Measurements from ENCODE around the gene CMBL.

CMBL gene

DNA sequence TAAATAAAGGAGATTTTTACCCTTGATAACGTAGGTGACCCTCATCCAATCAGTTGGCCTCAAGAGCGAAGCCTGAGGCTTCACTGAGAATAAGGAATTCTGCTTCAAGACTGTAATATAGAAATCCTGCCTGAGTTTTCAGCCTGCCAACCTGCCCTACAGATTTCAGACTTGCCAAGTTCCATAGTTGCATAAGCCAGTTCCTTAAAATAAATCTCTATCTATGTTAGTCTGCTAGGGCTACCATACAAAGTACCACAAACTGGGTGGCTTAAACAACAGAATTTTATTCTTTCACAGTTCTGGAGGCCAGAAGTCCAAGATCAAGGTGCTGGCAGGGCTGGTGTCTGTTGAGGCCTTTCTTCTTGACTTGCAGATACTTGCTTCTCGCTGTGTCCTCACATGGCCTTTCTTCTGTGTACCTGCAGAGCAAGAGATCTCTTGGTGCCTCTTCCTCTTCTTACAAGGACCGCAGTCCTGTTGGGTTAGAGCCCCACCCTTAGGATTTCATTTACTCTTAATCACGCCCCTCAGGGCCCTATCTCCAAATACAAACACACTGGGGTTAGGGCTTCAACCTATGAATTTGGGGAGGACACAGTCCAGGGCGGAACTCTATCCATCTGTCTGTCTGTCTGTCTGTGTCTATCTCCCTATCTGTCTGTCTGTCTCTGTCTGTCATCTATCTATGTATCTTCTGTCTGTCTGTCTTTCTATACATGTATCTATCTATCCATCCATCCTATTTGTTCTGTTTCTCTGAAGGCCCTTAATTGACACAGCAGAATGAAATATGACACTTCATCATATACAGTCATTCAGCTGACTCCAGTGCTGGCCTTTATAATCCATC lies 17.0 kb upstream of the CMBL start:
- H3K4me3 ChIP-seq = no peak overlapping the region
- TF ChIP-seq, protein P1, sequence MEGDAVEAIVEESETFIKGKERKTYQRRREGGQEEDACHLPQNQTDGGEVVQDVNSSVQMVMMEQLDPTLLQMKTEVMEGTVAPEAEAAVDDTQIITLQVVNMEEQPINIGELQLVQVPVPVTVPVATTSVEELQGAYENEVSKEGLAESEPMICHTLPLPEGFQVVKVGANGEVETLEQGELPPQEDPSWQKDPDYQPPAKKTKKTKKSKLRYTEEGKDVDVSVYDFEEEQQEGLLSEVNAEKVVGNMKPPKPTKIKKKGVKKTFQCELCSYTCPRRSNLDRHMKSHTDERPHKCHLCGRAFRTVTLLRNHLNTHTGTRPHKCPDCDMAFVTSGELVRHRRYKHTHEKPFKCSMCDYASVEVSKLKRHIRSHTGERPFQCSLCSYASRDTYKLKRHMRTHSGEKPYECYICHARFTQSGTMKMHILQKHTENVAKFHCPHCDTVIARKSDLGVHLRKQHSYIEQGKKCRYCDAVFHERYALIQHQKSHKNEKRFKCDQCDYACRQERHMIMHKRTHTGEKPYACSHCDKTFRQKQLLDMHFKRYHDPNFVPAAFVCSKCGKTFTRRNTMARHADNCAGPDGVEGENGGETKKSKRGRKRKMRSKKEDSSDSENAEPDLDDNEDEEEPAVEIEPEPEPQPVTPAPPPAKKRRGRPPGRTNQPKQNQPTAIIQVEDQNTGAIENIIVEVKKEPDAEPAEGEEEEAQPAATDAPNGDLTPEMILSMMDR (IDR thresholded peaks at IDR 0.05) = no peak
- DNase-seq (ENCODE audit: low spot score) = peak; percentile 31
- peak overlapping the region in 1 of 2 donors; percentile 7 for H3K27ac ChIP-seq

DNA sequence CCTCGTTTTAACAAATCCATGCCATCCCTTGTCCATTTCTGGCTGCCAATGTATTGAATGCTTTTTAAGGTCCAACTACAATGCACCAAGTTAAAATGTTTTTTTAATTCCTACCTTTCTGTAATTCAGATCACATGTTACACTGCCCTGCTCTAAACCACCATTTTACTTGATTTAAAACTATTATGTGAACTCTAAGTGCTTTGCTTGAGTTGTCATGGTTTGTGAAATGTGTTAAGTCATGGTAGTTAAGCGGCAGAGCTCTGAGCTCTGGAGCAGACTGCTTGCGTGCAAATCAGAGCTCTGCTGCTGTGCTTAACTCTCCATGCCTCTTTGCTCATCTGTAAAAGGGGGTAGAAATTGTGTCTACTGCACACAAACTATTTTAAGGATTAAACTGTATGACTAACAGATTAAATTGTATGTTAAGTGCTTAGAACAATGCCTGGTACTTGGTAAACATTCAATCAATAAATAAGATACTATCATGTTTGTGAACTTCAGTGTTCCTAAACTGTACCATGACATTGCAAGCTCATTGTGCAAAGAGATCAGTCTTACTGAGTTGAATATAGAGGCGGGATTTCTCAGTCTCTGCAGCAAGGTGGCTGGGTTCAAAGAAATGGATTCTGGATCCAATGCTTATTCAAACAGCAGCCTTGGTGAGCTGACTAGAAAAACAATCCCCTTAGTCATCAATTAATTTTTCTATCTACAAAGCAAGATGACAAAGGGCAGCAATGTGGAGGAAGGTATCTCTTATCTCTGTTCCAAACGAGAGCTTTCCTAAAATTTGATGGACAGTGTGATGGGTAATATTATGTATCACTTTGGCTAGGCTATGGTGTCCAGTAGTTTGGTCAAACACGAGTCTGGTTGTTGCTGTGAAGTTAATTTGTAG lies 16.1 kb upstream of the CMBL start:
- TF ChIP-seq, protein P1 (IDR thresholded peaks at IDR 0.05) = no peak
- Histone ChIP-seq H3K27ac (no peak overlapping the region), H3K4me3 (no peak overlapping the region)
- peak; percentile 2 for DNase-seq (ENCODE audit: low spot score)

DNA sequence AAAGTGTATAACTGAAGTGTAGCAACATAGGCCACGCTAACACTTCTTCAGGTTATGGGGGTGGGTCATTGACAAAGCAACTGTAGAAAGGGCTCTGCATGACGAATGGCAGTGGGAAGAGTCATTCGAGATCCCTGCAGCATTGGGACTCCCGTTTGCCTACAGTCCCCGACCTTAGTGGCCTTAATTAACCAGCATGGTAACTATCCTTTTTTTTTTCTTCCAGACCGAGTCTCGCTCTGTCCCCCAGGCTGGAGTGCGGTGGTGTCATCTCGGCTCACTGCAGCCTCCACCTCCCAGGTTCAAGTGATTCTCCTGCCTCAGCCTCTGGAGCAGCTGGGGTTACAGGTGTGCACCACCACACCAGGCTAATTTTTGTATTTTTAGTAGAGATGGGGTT lies 14.2 kb upstream of the CMBL start:
- no peak overlapping the region for H3K27ac ChIP-seq
- no peak for DNase-seq (ENCODE audit: low spot score)
- no peak overlapping the region for H3K4me3 ChIP-seq
- TF ChIP-seq, protein P1 (IDR thresholded peaks at IDR 0.05) = no peak

DNA sequence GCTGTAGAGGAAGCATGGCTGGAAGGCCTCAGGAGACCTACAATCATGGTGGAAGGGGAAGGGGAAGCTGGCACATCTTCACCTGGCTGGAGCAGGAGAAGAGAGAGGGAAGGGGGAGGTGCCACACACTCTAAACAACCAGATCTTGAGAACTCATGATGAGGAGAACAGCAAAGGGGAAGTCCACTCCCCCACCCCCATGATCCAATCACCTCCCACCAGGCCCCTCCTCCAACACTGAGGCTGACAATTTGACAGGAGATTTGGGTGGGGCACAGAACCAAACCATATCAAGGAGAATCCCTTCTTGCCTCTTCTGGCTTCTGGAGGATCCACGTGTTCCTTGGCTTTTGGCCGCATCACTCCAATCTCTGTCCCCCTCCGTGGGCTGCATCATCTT lies 13.1 kb upstream of the CMBL start:
- H3K27ac ChIP-seq = no peak overlapping the region
- H3K4me3 ChIP-seq = no peak overlapping the region
- TF ChIP-seq, protein P1 (IDR thresholded peaks at IDR 0.05) = no peak
- no peak for DNase-seq (ENCODE audit: low spot score)

DNA sequence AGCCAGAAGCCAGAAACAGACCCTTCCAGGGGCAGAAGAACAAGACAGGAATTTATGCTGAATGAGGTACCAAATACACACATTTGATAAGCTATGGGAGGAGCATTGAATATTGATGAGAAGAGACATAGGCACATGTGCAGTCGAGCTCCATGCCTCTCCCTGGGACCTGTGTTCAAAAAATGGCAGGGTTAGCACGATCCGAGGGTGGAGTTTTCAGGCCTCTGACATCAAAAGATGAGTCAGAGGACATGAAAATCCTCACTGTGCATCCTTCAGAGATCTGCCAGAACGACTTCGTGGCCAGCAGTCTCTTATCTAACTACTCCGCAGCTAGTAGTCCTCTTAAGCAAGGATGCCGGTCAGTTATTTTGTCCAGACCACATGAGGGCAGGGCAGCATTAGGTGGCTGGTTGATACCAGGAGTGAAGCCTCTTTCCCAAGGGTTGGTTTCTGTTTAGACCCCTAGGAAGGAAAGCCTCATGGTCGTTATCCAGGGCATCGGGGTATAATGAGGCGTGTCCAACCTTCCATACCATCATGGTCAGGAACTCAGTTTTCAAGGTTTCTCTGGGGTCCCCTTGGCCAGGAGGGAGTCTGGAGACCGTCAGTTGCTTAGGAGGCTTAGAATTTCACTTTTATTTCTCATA lies 11.6 kb upstream of the CMBL start:
- Histone ChIP-seq H3K27ac (no peak overlapping the region), H3K4me3 (no peak overlapping the region)
- no peak for DNase-seq (ENCODE audit: low spot score)
- TF ChIP-seq, protein P1 (IDR thresholded peaks at IDR 0.05) = no peak

DNA sequence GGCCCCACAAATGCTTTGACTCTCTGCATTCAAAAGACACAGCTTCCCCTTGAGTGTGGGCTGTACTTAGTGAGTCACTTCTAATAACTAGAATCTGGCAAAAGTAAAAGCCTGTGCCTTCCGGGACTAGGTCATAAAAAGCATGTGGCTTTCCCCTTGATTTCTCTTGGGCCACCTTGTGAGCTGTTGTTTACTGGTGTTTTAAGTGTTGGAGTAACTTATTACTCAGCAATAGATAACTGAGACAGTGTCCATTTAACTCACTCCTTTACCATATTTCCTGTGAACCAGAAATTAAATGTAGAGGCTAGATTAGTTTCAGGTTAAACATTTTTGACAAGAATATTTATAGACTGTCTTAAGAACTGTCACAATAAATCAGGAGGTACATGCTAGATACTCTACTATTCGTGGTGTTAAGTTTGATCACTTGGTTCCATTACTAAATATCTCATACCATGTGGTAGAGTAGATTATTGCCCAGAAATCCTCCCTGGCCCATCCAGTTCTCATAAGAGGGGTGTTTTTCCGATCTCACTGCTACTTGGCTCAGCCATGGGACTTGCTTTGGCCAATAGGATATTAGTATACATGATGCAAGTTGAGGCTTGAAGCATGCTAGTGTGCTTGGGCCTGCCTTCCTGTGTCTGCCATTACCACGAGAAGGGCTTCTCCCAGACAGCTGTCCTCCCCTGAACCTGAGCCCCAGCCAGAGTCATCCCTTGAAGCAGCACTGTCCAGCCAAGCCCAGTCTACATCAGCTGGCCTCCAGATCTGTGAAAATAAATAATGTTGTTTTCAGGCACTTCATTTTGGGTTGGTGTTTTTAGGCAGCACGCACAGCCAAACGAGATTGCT lies 10.4 kb upstream of the CMBL start:
- TF ChIP-seq, protein P1 (IDR thresholded peaks at IDR 0.05) = no peak
- no peak for DNase-seq (ENCODE audit: low spot score)
- Histone ChIP-seq H3K27ac (no peak overlapping the region), H3K4me3 (no peak overlapping the region)

All from coronary artery (tissue), 2 donors.